HEK293 (cell line): ENCODE measurements around the gene PDHX.

ENCODE experiments used
- SP2 ChIP-seq: fragments of 450-650 bp; formaldehyde crosslinking; IDR thresholded peaks from 2 replicates; pipeline ENCODE4 v1.5.1; 2016; ENCODE audit warnings: missing biosample characterization, missing genetic modification characterization
- YY2 ChIP-seq: fragments of 450-650 bp; formaldehyde crosslinking; IDR thresholded peaks from 2 replicates; pipeline ENCODE4 v1.5.1; 2016; ENCODE audit warnings: missing biosample characterization, missing genetic modification characterization
- ZNF302 ChIP-seq: fragments of 450-650 bp; formaldehyde crosslinking; IDR thresholded peaks from 2 replicates; pipeline ENCODE4 v1.5.1; 2016; ENCODE audit warnings: missing biosample characterization, missing genetic modification characterization, low read depth
- TF ChIP-seq, protein P1 (sequence below): fragments of 450-650 bp; formaldehyde crosslinking; IDR thresholded peaks from 2 replicates; pipeline ENCODE4 v1.5.1; 2016; ENCODE audit warnings: missing biosample characterization, missing genetic modification characterization

DNA sequence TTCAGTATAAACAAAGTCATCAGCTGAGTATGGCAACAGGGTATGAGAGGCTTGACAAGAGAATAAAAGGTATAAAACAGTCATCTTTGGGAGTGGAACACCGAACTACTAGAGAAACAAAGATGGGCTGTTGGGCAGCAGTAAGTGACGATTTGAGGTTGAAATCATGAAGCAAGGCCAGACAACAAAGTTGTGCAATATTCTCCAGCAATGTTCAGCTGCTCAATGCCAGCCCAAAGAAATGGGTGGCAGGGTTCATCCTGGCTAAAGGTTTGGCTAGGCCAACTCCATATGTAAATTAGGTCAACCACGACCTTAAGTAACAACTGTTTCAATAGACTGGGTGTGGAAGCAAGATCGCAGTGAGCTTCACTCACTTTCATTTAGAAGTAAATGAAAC lies 6.5 kb upstream of the PDHX start:
- TF ChIP-seq YY2: no peak
- no peak for TF ChIP-seq SP2
- TF ChIP-seq, protein P1, sequence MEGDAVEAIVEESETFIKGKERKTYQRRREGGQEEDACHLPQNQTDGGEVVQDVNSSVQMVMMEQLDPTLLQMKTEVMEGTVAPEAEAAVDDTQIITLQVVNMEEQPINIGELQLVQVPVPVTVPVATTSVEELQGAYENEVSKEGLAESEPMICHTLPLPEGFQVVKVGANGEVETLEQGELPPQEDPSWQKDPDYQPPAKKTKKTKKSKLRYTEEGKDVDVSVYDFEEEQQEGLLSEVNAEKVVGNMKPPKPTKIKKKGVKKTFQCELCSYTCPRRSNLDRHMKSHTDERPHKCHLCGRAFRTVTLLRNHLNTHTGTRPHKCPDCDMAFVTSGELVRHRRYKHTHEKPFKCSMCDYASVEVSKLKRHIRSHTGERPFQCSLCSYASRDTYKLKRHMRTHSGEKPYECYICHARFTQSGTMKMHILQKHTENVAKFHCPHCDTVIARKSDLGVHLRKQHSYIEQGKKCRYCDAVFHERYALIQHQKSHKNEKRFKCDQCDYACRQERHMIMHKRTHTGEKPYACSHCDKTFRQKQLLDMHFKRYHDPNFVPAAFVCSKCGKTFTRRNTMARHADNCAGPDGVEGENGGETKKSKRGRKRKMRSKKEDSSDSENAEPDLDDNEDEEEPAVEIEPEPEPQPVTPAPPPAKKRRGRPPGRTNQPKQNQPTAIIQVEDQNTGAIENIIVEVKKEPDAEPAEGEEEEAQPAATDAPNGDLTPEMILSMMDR (tag by site-specific recombination): no peak
- TF ChIP-seq ZNF302: no peak
